Astrocyte (in vitro differentiated cells and primary cell): ENCODE measurements around the gene PPP2R2C. TPM values are rescaled to one million over a fixed set of nuclear protein-coding genes. Genes with fewer than 3 reads are reported as not detected.

ENCODE experiments used
- DNase-seq: peaks from one replicate; pipeline ENCODE4 v3.0.0-alpha.2; 2010; ENCODE audit warnings: low read depth
- FAIRE-seq: peaks from 2 replicates; lab custom pipeline; 2011; peaks lifted over from hg19 to GRCh38; lab: Jason Lieb, UNC
- H2AFZ ChIP-seq: 2 replicates; pipeline ENCODE4 v1.6.0; 2012; ENCODE audit warnings: low read depth, low read length, inconsistent platforms
- H3K27ac ChIP-seq: 2 replicates; pipeline ENCODE4 v1.5.1; 2011; ENCODE audit warnings: low read depth, low read length, inconsistent platforms
- H3K27me3 ChIP-seq: 2 replicates; pipeline ENCODE4 v1.6.0; 2011; ENCODE audit warnings: low read length, inconsistent platforms; ENCODE audit not compliant: insufficient read depth
- H3K36me3 ChIP-seq: 2 replicates; pipeline ENCODE4 v1.5.1; 2011; ENCODE audit warnings: low read length, inconsistent platforms; ENCODE audit not compliant: insufficient read depth
- H3K4me1 ChIP-seq: 2 replicates; pipeline ENCODE4 v1.5.1; 2011; ENCODE audit warnings: low read length, inconsistent platforms; ENCODE audit not compliant: insufficient read depth
- H3K4me2 ChIP-seq: 2 replicates; pipeline ENCODE4 v1.6.0; 2012; ENCODE audit warnings: low read length, inconsistent platforms
- H3K4me3 ChIP-seq: 2 replicates; pipeline ENCODE4 v1.5.1; 2011; ENCODE audit warnings: low read depth, mild to moderate bottlenecking, low read length, inconsistent platforms; ENCODE audit not compliant: insufficient read depth
- H3K79me2 ChIP-seq: 2 replicates; pipeline ENCODE4 v1.6.0; 2012; ENCODE audit warnings: mild to moderate bottlenecking, low read length, inconsistent platforms; ENCODE audit not compliant: insufficient read depth
- H3K9ac ChIP-seq: 2 replicates; pipeline ENCODE4 v1.6.0; 2012; ENCODE audit warnings: mild to moderate bottlenecking, low read length, inconsistent platforms
- H3K9me3 ChIP-seq: 2 replicates; pipeline ENCODE4 v1.5.1; 2012; ENCODE audit warnings: low read depth, mild to moderate bottlenecking, low read length, inconsistent platforms; ENCODE audit not compliant: insufficient read depth
- H4K20me1 ChIP-seq: 2 replicates; pipeline ENCODE4 v1.6.0; 2012; ENCODE audit warnings: low read length, inconsistent platforms; ENCODE audit not compliant: insufficient read depth
- H3K27ac Mint-ChIP-seq: one replicate; pipeline ENCODE4 v1.8.0; 2021; ENCODE audit warnings: mild to moderate bottlenecking, mixed read lengths; ENCODE audit not compliant: unreplicated experiment
- H3K27me3 Mint-ChIP-seq: one replicate; pipeline ENCODE4 v1.8.0; 2021; ENCODE audit warnings: low read depth, mixed read lengths; ENCODE audit not compliant: unreplicated experiment
- H3K36me3 Mint-ChIP-seq: one replicate; pipeline ENCODE4 v1.8.0; 2021; ENCODE audit warnings: low read depth, mixed read lengths; ENCODE audit not compliant: unreplicated experiment
- H3K4me1 Mint-ChIP-seq: one replicate; pipeline ENCODE4 v1.8.0; 2021; ENCODE audit warnings: low read depth, mixed read lengths; ENCODE audit not compliant: unreplicated experiment
- H3K4me3 Mint-ChIP-seq: one replicate; pipeline ENCODE4 v1.8.0; 2021; ENCODE audit warnings: mild to moderate bottlenecking, moderate library complexity, mixed read lengths; ENCODE audit not compliant: unreplicated experiment
- H3K9me3 Mint-ChIP-seq: one replicate; pipeline ENCODE4 v1.8.0; 2021; ENCODE audit warnings: mild to moderate bottlenecking, mixed read lengths; ENCODE audit not compliant: unreplicated experiment
- EZH2 ChIP-seq: IDR thresholded peaks from 2 replicates; pipeline ENCODE4 v1.6.1; 2012; ENCODE audit warnings: mild to moderate bottlenecking, low read length, inconsistent platforms; ENCODE audit not compliant: insufficient read depth
- total RNA-seq: library from RNA; stranded (reverse); gene quantifications from 2 replicates; pipeline ENCODE4 v1.2.1, GENCODE V29; 2021
- TF ChIP-seq, protein P1 (sequence below): IDR thresholded peaks from 2 replicates; pipeline ENCODE4 v1.5.1; 2011; ENCODE audit warnings: low read depth, mild to moderate bottlenecking, inconsistent platforms, low read length, moderate library complexity; ENCODE audit not compliant: insufficient read depth

Gene PPP2R2C
- total RNA-seq, 1 donor from 2014 or later: 1.1 TPM

- Mint-ChIP-seq H3K36me3 (no peaks in the 10 kb centered on the region), H3K9me3 (peaks cover 2% of the 10 kb centered on the region), H3K4me1 (no peaks in the 10 kb centered on the region), H3K4me3 (no peak overlapping the region), H3K27ac (no peak overlapping the region), H3K27me3 (peaks cover 32% of the 10 kb centered on the region)
- Histone ChIP-seq H3K27me3 (peaks cover 4% of the 10 kb centered on the region), H2AFZ (no peak overlapping the region), H3K4me1 (no peaks in the 10 kb centered on the region), H3K9me3 (no peaks in the 10 kb centered on the region), H4K20me1 (no peaks in the 10 kb centered on the region), H3K9ac (no peak overlapping the region), H3K4me2 (no peak overlapping the region), H3K27ac (no peak overlapping the region), H3K79me2 (no peaks in the 10 kb centered on the region), H3K4me3 (no peak overlapping the region), H3K36me3 (no peaks in the 10 kb centered on the region)
- DNase-seq (no peak), FAIRE-seq (no peak)
- TF ChIP-seq EZH2: no peak
- TF ChIP-seq, protein P1, sequence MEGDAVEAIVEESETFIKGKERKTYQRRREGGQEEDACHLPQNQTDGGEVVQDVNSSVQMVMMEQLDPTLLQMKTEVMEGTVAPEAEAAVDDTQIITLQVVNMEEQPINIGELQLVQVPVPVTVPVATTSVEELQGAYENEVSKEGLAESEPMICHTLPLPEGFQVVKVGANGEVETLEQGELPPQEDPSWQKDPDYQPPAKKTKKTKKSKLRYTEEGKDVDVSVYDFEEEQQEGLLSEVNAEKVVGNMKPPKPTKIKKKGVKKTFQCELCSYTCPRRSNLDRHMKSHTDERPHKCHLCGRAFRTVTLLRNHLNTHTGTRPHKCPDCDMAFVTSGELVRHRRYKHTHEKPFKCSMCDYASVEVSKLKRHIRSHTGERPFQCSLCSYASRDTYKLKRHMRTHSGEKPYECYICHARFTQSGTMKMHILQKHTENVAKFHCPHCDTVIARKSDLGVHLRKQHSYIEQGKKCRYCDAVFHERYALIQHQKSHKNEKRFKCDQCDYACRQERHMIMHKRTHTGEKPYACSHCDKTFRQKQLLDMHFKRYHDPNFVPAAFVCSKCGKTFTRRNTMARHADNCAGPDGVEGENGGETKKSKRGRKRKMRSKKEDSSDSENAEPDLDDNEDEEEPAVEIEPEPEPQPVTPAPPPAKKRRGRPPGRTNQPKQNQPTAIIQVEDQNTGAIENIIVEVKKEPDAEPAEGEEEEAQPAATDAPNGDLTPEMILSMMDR: no peak
These were observed 11.5 kb downstream of the PPP2R2C start for GRCh38 chr4:6460876-6461275.

DNA sequence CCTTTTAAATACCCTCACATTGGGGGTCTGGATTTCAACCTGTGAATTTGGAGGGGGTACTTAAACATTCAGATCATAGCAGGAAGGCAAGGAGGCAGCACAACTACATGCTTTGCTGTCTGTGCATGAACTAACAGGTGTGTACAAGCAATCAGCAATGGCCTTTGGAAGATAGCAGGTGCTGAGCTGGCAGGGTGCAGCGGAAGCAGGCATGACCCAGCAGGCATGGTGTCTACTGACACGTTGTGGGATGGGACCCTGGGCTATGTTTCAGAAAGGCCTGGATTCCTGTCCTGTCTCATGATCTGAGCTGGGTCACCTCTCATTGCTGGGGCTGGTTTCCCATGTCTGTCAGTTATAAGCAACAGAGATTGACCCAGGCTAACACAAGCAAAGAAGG, 13.9 kb downstream of the PPP2R2C start:
- DNase-seq: no peak
- Mint-ChIP-seq H3K9me3 (peaks cover 2% of the 10 kb centered on the region), H3K4me1 (no peaks in the 10 kb centered on the region), H3K27me3 (peaks cover 44% of the 10 kb centered on the region), H3K4me3 (no peak overlapping the region), H3K27ac (no peak overlapping the region), H3K36me3 (peaks cover 3% of the 10 kb centered on the region)
- no peaks in the 10 kb centered on the region for H3K79me2 ChIP-seq
- no peak overlapping the region for H2AFZ ChIP-seq
- H3K4me3 ChIP-seq: no peak overlapping the region
- H4K20me1 ChIP-seq: no peaks in the 10 kb centered on the region
- H3K4me2 ChIP-seq: no peak overlapping the region
- no peak overlapping the region for H3K9ac ChIP-seq
- no peak for TF ChIP-seq EZH2
- TF ChIP-seq, protein P1: no peak
- H3K27me3 ChIP-seq: peaks cover 4% of the 10 kb centered on the region
- FAIRE-seq: no peak
- no peaks in the 10 kb centered on the region for H3K4me1 ChIP-seq
- H3K36me3 ChIP-seq: no peaks in the 10 kb centered on the region
- no peak overlapping the region for H3K27ac ChIP-seq
- no peaks in the 10 kb centered on the region for H3K9me3 ChIP-seq

DNA sequence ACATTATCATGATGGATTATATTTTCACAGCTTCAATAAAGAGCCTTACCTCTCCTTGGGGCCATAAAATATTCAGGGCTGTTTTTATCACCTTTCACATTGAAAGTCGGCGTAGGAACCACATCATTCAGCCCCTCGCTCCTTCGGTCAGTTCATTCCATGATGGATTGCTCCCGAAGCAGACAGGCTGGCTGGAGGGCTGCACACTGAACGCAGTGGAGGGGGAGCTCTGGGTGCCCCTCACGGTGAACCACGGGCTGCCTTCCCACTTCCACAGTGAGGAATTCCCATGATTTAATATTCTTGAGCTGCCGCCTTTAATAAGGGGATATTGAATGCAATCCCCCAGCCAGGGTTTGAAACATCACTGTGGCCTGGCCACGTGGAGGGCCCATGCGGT, 16.0 kb downstream of the PPP2R2C start:
- Histone ChIP-seq H3K4me3 (no peak overlapping the region), H3K4me2 (no peak overlapping the region), H3K9ac (no peak overlapping the region), H3K36me3 (no peaks in the 10 kb centered on the region), H3K9me3 (no peaks in the 10 kb centered on the region), H3K27ac (no peak overlapping the region), H4K20me1 (no peaks in the 10 kb centered on the region), H3K4me1 (no peaks in the 10 kb centered on the region), H3K79me2 (no peaks in the 10 kb centered on the region), H3K27me3 (no peaks in the 10 kb centered on the region), H2AFZ (no peak overlapping the region)
- no peaks in the 10 kb centered on the region for H3K4me1 Mint-ChIP-seq
- no peak overlapping the region for H3K27ac Mint-ChIP-seq
- DNase-seq (no peak), FAIRE-seq (no peak)
- peaks cover 3% of the 10 kb centered on the region for H3K36me3 Mint-ChIP-seq
- peaks cover 46% of the 10 kb centered on the region for H3K27me3 Mint-ChIP-seq
- TF ChIP-seq, protein P1: no peak
- TF ChIP-seq EZH2: no peak
- H3K4me3 Mint-ChIP-seq: no peak overlapping the region
- H3K9me3 Mint-ChIP-seq: peaks cover 2% of the 10 kb centered on the region
